NT2/D1 (cell line): ENCODE data around the gene FKBP9.
"Not testable (repeated sequence)": the region's sequence is repeated elsewhere in the genome, so short reads cannot be mapped to it uniquely, and the experiment has no call there.

ENCODE experiments used
- DNase-seq: peaks from one replicate; pipeline ENCODE4 v3.0.0-alpha.2; 2011; ENCODE audit warnings: low read depth, low spot score
- H3K27me3 ChIP-seq: 2 replicates; pipeline ENCODE4 v1.6.0; 2011; ENCODE audit warnings: mild to moderate bottlenecking; ENCODE audit not compliant: insufficient read length, insufficient read depth
- H3K36me3 ChIP-seq: 2 replicates; pipeline ENCODE4 v1.6.1; 2011; ENCODE audit warnings: mild to moderate bottlenecking, low read length, mixed read lengths; ENCODE audit not compliant: insufficient read depth, insufficient read length
- H3K4me1 ChIP-seq: 2 replicates; pipeline ENCODE4 v1.5.1; 2011; ENCODE audit not compliant: insufficient read depth, insufficient read length
- H3K4me3 ChIP-seq: 2 replicates; pipeline ENCODE4 v1.5.1; 2011; ENCODE audit warnings: low read depth; ENCODE audit not compliant: insufficient read length
- H3K9ac ChIP-seq: 2 replicates; pipeline ENCODE4 v1.6.0; 2011; ENCODE audit warnings: low read depth; ENCODE audit not compliant: insufficient read length
- H3K9me3 ChIP-seq: 2 replicates; pipeline ENCODE4 v1.5.1; 2011; ENCODE audit warnings: mild to moderate bottlenecking, low read length; ENCODE audit not compliant: insufficient read depth

FKBP9 gene

DNA sequence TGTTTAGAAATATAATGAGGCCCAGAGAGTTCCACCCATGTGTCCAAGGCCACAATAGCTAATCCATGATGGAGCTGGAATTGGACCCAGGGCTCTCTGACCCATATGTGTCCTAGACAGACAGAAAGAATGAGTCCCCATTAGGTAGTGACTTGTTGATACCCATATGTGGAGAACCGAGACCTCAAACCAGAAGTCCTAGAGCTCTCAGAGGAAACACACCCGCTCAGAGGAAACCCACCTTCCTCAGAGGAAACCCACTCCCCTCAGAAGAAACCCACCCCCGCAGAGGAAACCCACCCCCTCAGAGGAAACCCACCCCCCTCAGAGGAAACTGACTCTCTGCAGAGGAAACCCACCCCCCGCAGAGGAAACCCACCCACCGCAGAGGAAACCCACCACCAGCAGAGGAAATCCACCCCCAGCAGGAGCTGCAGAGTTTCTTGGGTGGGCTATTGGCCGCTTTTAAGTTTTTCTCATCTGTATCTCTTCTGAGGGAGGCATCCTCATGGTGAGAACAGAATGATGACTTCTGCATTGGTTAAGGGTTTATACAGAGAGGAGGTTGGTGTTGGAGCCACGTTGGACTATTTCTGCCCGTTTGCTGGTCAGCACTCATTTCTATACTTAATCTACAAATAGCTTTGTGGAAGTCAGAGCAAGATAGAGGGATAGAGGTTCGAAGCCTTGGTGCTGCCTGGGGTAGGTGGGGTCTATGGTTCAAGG lies 34.9 kb downstream of the FKBP9 start:
- H3K4me1 ChIP-seq, DNase-seq, H3K36me3 ChIP-seq, H3K9ac ChIP-seq, H3K27me3 ChIP-seq, H3K9me3 ChIP-seq, H3K4me3 ChIP-seq: not testable (repeated sequence)

DNA sequence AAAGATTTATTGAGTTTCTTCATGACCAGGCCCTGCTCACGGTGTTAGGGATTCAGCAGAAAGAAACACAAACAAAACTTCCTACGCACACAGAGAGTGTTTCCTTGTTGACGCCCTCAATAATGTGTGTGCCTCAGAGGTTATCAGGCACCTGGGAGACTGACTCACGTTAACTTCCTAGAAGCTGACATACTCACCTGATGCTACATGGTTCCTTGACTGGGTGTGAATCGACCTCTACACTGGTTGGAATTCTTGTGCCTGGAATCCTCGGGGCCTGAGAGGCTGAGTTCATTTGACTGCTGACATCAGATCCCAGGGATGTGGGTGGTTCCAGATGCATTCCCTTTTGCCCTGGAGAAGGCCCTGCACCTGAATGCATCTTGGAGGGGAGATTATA lies 35.5 kb downstream of the FKBP9 start:
- H3K27me3 ChIP-seq, H3K4me1 ChIP-seq: not testable (repeated sequence)

DNA sequence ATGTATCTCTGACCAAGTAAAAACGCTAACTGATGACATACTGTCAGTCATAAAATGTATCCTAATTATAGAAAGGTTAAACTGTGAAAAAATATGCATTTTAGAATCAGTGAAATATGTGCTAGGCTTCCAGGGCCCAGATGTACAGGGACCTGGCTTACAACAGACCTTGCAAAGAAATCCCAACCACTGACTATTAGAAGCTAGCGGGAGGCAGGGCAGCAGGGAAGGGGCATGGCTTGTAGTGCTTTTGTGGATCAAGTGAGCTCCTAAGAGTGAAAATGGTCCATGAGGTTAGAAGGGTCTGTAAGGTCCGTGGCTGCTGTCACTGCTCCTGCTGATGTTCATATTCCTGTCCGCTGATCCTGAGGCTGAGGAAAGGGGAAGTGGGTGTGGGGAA lies 40.7 kb downstream of the FKBP9 start:
- not testable (repeated sequence) for H3K4me1 ChIP-seq, H3K9me3 ChIP-seq, H3K4me3 ChIP-seq, H3K9ac ChIP-seq, H3K27me3 ChIP-seq, H3K36me3 ChIP-seq, DNase-seq

More for the DNA sequence above, 35.5 kb downstream of the FKBP9 start:
- not testable (repeated sequence) for DNase-seq, H3K9me3 ChIP-seq, H3K36me3 ChIP-seq, H3K9ac ChIP-seq, H3K4me3 ChIP-seq

DNA sequence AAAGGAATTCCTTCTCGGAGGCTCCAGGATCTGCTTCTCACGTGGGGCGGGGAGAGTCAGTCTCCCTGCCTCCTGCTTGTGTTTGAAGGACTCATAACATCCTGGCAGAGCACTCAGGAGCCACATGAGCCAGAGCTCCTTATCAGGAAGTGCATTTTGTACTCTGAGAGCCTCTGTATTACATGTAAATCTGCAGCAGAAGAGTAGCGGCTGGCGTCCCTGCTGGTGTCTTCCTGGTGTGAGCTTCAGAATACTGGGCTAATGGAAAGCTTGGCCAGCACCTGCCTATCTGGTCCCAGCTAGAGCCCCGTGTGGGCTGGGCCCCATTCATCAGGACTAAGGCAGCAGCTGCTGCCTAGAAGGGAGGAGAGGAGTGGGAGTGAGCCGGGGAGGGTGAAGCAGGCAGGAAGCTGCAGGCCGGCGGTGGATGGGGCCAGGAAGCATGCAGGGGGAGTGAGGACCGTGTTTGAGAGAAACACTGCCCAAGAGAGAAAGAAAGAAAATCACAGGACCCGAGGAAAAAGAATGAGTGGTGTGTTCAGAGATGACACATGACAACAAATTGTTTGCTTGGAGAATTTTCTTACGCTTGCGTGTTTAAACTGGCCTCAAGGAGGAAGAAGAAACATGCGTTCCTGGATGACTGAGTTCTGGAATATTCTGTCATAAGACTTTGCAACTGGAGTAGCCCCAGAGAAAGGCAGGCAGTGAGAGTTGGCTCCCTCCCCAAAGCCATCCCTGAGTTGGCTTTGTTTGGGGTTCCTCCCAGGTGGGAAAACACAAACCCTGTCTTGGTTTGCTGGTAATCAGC lies 41.3 kb downstream of the FKBP9 start:
- not testable (repeated sequence) for H3K27me3 ChIP-seq, H3K4me1 ChIP-seq, H3K36me3 ChIP-seq, H3K9ac ChIP-seq, DNase-seq, H3K9me3 ChIP-seq, H3K4me3 ChIP-seq

DNA sequence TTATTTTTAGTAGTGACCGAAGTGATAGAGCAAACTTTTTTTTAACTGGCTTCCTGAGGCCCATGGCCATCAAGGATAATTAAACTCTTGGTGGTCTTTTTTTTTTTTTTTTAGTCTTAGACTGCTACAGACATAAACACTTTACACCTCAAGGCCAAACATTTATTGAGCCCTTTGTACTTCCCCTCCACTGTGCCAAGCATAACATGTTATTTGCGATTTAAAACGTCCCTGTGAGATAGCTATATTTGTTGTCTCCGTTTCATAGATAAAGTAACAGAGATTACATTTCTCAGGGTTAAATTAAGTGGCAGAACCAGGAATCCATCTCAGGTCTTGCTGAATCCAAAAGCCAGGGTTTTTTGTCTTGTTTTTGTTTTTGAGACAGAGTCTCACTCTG lies 42.1 kb downstream of the FKBP9 start:
- not testable (repeated sequence) for H3K9me3 ChIP-seq, H3K4me3 ChIP-seq, DNase-seq, H3K4me1 ChIP-seq, H3K27me3 ChIP-seq, H3K9ac ChIP-seq, H3K36me3 ChIP-seq

DNA sequence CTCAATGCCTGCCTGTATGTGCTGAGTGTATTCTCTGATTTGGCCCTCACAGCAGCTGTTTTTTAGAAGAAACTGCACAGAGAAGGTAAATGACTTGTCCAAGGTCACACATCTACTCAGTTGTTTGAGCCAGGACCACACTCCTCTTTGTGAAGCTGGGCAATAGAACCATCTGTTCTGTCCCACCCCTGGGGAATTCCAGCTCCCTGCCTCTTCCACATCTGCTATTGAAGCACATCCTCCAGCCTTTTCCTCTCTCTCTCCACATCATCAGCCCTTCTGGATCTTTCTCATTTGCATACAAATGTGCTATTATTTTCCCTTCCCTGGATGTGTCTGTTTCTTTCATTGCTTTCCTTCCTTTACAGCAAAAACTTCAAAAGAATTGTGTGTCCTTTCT lies 45.9 kb downstream of the FKBP9 start:
- H3K9ac ChIP-seq, H3K4me3 ChIP-seq, H3K4me1 ChIP-seq, H3K36me3 ChIP-seq, DNase-seq, H3K9me3 ChIP-seq, H3K27me3 ChIP-seq: not testable (repeated sequence)

DNA sequence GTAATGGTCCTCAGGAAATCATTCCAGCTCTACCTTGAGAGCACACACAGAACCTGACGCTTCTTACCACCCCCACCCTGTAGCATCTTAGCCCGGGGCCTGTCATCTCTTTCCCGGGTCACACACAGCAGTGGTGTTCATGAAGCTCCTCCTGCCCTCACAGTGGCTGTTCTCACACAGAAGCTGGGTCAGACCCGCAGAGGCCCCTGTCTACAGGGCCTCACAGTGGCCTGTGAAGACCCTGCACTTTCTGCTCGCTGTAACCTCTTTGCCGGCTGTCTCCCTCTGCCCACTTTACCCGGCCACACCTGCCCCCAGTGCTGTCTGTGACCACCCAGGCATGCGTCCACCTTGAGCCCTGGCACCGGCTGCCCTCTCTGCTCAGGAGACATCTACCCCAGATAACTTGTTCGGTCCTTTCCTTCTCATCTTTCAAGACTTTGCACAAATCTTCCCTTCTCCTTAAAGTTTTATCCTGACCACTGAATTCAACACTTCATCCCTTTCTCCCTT lies 46.9 kb downstream of the FKBP9 start:
- not testable (repeated sequence) for H3K9me3 ChIP-seq, DNase-seq

DNA sequence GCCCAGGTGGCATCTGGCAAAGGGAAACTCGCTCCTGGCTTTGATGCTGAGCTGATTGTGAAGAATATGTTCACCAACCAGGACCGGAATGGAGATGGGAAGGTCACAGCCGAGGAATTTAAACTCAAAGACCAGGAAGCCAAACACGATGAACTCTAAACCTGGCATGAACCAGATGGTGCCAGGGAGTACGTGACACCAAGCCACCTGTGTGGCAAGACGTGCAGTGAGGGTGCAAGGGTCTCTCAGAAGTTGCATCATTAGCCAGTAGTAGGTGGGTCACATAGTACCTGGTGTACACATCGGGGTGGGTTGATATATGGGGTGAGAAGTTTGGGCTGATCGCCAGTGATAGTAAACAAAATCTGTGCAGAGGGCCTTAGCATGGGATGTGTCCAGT lies 48.0 kb downstream of the FKBP9 start:
- H3K9ac ChIP-seq, H3K9me3 ChIP-seq, H3K4me1 ChIP-seq, H3K4me3 ChIP-seq, H3K27me3 ChIP-seq, DNase-seq: not testable (repeated sequence)
- H3K36me3 ChIP-seq, result peaks cover 12% of the 10 kb centered on the region

More for the DNA sequence above, 46.9 kb downstream of the FKBP9 start:
- H3K4me1 ChIP-seq, H3K27me3 ChIP-seq, H3K9ac ChIP-seq, H3K4me3 ChIP-seq: not testable (repeated sequence)
- H3K36me3 ChIP-seq, result peaks cover 12% of the 10 kb centered on the region

DNA sequence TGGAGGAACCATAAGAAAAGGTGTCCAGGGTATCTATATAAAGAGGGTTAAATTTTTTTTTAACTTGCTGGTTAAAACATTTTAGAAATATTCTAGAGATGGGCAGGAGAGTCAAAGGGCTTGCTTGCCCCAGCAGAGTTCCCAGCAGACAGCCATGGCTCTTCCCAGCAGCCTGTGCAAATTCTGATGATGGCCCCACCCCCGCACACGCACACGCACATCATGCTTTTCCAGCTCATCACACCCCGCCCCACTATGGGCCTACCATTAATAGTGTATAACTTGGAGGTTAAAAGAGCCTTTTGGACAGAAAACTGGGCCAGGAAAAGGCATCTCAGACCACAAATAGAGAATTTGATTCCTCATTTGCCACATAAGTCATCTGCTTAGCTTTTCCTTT lies 48.5 kb downstream of the FKBP9 start:
- not testable (repeated sequence) for H3K9ac ChIP-seq, H3K4me3 ChIP-seq, H3K27me3 ChIP-seq, H3K4me1 ChIP-seq, H3K9me3 ChIP-seq, DNase-seq
- peaks cover 12% of the 10 kb centered on the region for H3K36me3 ChIP-seq
